OCI-LY7 (cell line): ENCODE data around the gene ANKRD42. TPM values are rescaled to one million over a fixed set of nuclear protein-coding genes. Genes with fewer than 3 reads are reported as not detected.

Source experiments
- BruUV-seq: library from RNA; stranded (reverse); fragments of 400-500 nt; replicated peaks from 2 replicates; lab custom pipeline; 2021; lab: Mats Ljungman, UMichigan
- CTCF ChIA-PET: fragments of 300-600 bp; sonication (Branson Sonifier 250); formaldehyde crosslinking; loops from one replicate; lab custom pipeline; 2022; ENCODE audit warnings: antibody characterized with exemption; ENCODE audit not compliant: unreplicated experiment; lab: Charles Lee
- POLR2A ChIA-PET: fragments of 300-600 bp; sonication (Branson Sonifier 250); formaldehyde crosslinking; loops from one replicate; lab custom pipeline; 2022; ENCODE audit warnings: antibody characterized with exemption; lab: Charles Lee
- DNase-seq: peaks from one replicate; pipeline ENCODE4 v3.0.0-alpha.2; 2015; ENCODE audit warnings: low spot score
- H2AFZ ChIP-seq: fragments of 200-600 bp; sonication (generic), shearing (Covaris generic); 2 replicates; pipeline ENCODE4 v1.6.1; 2014; ENCODE audit warnings: mild to moderate bottlenecking, antibody characterized with exemption, low read length, moderate library complexity
- H3K27ac ChIP-seq: fragments of 200-600 bp; sonication (generic); 2 replicates; pipeline ENCODE4 v1.5.1; 2014; ENCODE audit warnings: mixed run types, low read depth, mild to moderate bottlenecking, moderate library complexity, low read length, inconsistent platforms; ENCODE audit not compliant: poor library complexity, severe bottlenecking
- H3K36me3 ChIP-seq: fragments of 200-600 bp; sonication (generic); 2 replicates; pipeline ENCODE4 v1.6.1; 2014; ENCODE audit warnings: mild to moderate bottlenecking, antibody characterized with exemption, low read length, moderate library complexity, mixed read lengths; ENCODE audit not compliant: insufficient read depth
- H3K4me1 ChIP-seq: fragments of 200-600 bp; sonication (generic); 2 replicates; pipeline ENCODE4 v1.5.1; 2014; ENCODE audit warnings: mild to moderate bottlenecking, low read length; ENCODE audit not compliant: insufficient read depth, poor library complexity, severe bottlenecking
- H3K4me2 ChIP-seq: fragments of 200-600 bp; sonication (generic); 2 replicates; pipeline ENCODE4 v1.6.1; 2014; ENCODE audit warnings: mild to moderate bottlenecking, low read length
- H3K4me3 ChIP-seq: fragments of 200-600 bp; sonication (generic); 2 replicates; pipeline ENCODE4 v1.5.1; 2014; ENCODE audit warnings: mild to moderate bottlenecking, low read depth, low read length; ENCODE audit not compliant: poor library complexity, severe bottlenecking
- H3K79me2 ChIP-seq: fragments of 200-600 bp; sonication (generic); 2 replicates; pipeline ENCODE4 v1.6.1; 2016; ENCODE audit warnings: low read depth, mild to moderate bottlenecking, low read length, moderate library complexity, mixed read lengths; ENCODE audit not compliant: insufficient read depth
- H3K9me2 ChIP-seq: fragments of 200-600 bp; sonication (generic); 2 replicates; pipeline ENCODE4 v1.6.1; 2016; ENCODE audit warnings: mild to moderate bottlenecking, low read length, mixed read lengths; ENCODE audit not compliant: insufficient read depth
- H3K9me3 ChIP-seq: fragments of 200-600 bp; sonication (generic); 2 replicates; pipeline ENCODE4 v1.6.1; 2014; ENCODE audit warnings: mild to moderate bottlenecking, mixed run types, low read length, mixed read lengths
- H4K20me1 ChIP-seq: fragments of 200-600 bp; sonication (generic); 2 replicates; pipeline ENCODE4 v1.6.1; 2014; ENCODE audit warnings: mild to moderate bottlenecking, antibody characterized with exemption, low read length, moderate library complexity, mixed read lengths; ENCODE audit not compliant: insufficient read depth
- EZH2phosphoT487 ChIP-seq: fragments of 200-600 bp; sonication (generic); IDR thresholded peaks from 2 replicates; pipeline ENCODE4 v1.6.1; 2018; ENCODE audit warnings: low read depth, borderline replicate concordance, mild to moderate bottlenecking, mixed run types, antibody characterized with exemption, low read length, moderate library complexity, mixed read lengths
- intact Hi-C: fragments of 100-400 bp; cut with micrococcal nuclease; formaldehyde crosslinking; loops from one replicate; pipeline ENCODE4 v1.10.0; 2022; ENCODE audit not compliant: unreplicated experiment
- total RNA-seq, 2 experiments: library from RNA; depleted of rRNA in 1 of 2; stranded (reverse); fragments of >200 nt in 1 of 2; shearing (Covaris generic) in 1 of 2; gene quantifications; 2 replicates each; pipeline ENCODE4 v1.2.3, GENCODE V29; 2014 to 2022
- TF ChIP-seq, protein P1 (sequence below): fragments of 200-600 bp; sonication (generic); conservative IDR thresholded peaks from 2 replicates; pipeline ENCODE4 v1.5.1; 2014; ENCODE audit warnings: mild to moderate bottlenecking, antibody characterized with exemption, low read length, moderate library complexity, mixed read lengths

The ANKRD42 gene
- total RNA-seq, 2 experiments from 2014 or later, result 2.2 to 3.3 TPM

DNA sequence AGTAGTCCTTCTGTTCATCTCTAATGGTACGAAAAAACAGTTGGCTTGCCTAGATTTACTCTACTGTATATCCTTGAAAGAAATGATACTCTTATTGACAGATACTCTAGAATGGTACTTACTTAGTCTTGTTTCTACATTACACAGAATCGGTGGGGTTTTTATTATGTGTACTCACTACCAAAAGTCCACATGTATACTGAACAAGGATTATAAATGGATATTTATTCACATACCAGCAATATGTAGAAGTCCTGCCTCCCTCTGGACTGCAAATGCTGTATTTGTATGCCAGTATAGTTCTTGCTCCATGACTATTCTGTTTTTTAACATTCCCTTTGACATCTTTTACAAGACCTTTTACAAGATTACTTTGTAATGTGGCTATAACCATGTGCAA, 22.6 kb upstream of the ANKRD42 start:
- intact Hi-C loops, result no loop called here
- no peak for TF ChIP-seq EZH2phosphoT487
- TF ChIP-seq, protein P1, sequence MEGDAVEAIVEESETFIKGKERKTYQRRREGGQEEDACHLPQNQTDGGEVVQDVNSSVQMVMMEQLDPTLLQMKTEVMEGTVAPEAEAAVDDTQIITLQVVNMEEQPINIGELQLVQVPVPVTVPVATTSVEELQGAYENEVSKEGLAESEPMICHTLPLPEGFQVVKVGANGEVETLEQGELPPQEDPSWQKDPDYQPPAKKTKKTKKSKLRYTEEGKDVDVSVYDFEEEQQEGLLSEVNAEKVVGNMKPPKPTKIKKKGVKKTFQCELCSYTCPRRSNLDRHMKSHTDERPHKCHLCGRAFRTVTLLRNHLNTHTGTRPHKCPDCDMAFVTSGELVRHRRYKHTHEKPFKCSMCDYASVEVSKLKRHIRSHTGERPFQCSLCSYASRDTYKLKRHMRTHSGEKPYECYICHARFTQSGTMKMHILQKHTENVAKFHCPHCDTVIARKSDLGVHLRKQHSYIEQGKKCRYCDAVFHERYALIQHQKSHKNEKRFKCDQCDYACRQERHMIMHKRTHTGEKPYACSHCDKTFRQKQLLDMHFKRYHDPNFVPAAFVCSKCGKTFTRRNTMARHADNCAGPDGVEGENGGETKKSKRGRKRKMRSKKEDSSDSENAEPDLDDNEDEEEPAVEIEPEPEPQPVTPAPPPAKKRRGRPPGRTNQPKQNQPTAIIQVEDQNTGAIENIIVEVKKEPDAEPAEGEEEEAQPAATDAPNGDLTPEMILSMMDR, result no peak
- H4K20me1 ChIP-seq, result peaks cover 35% of the 10 kb centered on the region
- peak overlapping the region; percentile 52 for H3K4me2 ChIP-seq
- H3K4me3 ChIP-seq, result peak overlapping the region; percentile 48
- H3K79me2 ChIP-seq, result peaks cover 100% of the 10 kb centered on the region
- no peaks in the 10 kb centered on the region for H3K9me2 ChIP-seq
- H3K4me1 ChIP-seq, result peaks cover 58% of the 10 kb centered on the region
- no peak for DNase-seq
- peaks cover 99% of the 10 kb centered on the region for H3K36me3 ChIP-seq
- H2AFZ ChIP-seq, result no peak overlapping the region
- no peak overlapping the region for H3K27ac ChIP-seq
- no peaks in the 10 kb centered on the region for H3K9me3 ChIP-seq
- ChIA-PET POLR2A (interaction anchor here (0.6 kb wide), 1 partner anchor 586 kb away, joined by 3 read pairs; no protein-coding TSS in a partner anchor), CTCF (no interaction called here)
- no TSS peak for BruUV-seq

DNA sequence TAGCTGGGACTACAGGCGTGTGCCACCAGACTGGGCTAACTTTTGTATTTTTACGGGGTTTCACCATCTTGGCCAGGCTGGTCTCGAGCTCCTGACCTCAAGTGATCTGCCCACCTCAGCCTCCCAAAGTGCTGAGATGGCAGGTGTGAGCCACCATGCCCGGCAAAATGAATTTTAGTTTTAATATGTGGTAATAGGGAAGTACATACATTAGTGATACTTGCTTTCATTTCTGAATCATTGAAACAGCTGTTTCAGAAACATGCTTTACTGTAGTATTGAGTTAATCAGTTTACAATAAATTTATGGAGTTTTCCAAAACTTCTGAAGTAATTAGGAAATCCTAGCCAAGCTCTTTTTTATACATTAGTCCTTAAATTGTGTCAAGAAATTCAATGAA, 21.0 kb upstream of the ANKRD42 start:
- H3K9me3 ChIP-seq, result no peaks in the 10 kb centered on the region
- BruUV-seq, result no TSS peak
- no peak for DNase-seq
- H3K9me2 ChIP-seq, result no peaks in the 10 kb centered on the region
- peaks cover 99% of the 10 kb centered on the region for H3K36me3 ChIP-seq
- peaks cover 100% of the 10 kb centered on the region for H3K79me2 ChIP-seq
- no peak for TF ChIP-seq EZH2phosphoT487
- TF ChIP-seq, protein P1, result no peak
- intact Hi-C loops, result no loop called here
- no peak overlapping the region for H3K4me2 ChIP-seq
- peaks cover 43% of the 10 kb centered on the region for H4K20me1 ChIP-seq
- H3K4me3 ChIP-seq, result no peak overlapping the region
- H3K4me1 ChIP-seq, result peaks cover 58% of the 10 kb centered on the region
- H3K27ac ChIP-seq, result no peak overlapping the region
- CTCF ChIA-PET, result no interaction called here
- POLR2A ChIA-PET, result interaction anchor here (0.7 to 1.4 kb wide), 5 partner anchors 8 to 176 kb away, joined by 3 to 4 read pairs (median 3); no protein-coding TSS in a partner anchor
- no peak overlapping the region for H2AFZ ChIP-seq

DNA sequence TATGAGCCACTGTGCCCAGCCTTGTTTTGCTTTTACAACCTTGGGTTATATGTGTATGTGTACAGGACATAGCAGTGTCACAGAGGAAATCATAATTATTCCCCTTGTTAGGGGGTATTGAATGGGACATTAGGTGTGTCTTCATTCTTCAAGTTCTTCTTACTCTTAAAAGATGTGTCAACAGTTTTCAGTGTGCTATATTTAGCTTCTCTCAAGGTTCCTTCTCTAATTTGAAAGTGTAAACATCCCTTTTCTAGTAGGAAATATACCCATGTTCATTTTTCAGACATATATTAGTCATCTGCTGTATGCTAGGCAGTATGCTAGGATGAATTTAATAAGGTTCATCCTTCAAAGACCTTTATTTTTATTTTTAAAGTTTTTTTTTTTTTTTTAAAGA, 19.5 kb upstream of the ANKRD42 start:
- Histone ChIP-seq H3K4me3 (no peak overlapping the region), H3K27ac (no peak overlapping the region), H3K36me3 (peaks cover 99% of the 10 kb centered on the region), H3K4me1 (peaks cover 50% of the 10 kb centered on the region), H3K79me2 (peaks cover 99% of the 10 kb centered on the region), H4K20me1 (peaks cover 43% of the 10 kb centered on the region), H2AFZ (no peak overlapping the region), H3K4me2 (no peak overlapping the region), H3K9me2 (no peaks in the 10 kb centered on the region), H3K9me3 (no peaks in the 10 kb centered on the region)
- TF ChIP-seq, protein P1, result no peak
- no peak for TF ChIP-seq EZH2phosphoT487
- intact Hi-C loops, result no loop called here
- CTCF ChIA-PET, result no interaction called here
- POLR2A ChIA-PET, result interaction anchor here (0.6 to 2.2 kb wide), 8 partner anchors 14 to 1102 kb away, joined by 3 to 7 read pairs (median 4); partner anchors contain the start of gene PCF11
- DNase-seq, result no peak
- BruUV-seq, result no TSS peak
